Trophoblast cell (in vitro differentiated cells and primary cell): ENCODE data around the gene DIAPH3.

Source experiments
- DNase-seq, 2 donors: peaks; one replicate each; pipeline ENCODE4 v3.0.0-alpha.2; 2016
- H2AFZ ChIP-seq: 2 replicates; pipeline ENCODE4 v1.6.1; 2013; ENCODE audit warnings: low read length, moderate library complexity, mild to moderate bottlenecking; ENCODE audit not compliant: insufficient read depth, poor library complexity
- H2AK5ac ChIP-seq: 2 replicates; pipeline ENCODE4 v1.6.1; 2013; ENCODE audit warnings: mild to moderate bottlenecking, low read length
- H2BK120ac ChIP-seq: 2 replicates; pipeline ENCODE4 v1.6.1; 2013; ENCODE audit warnings: low read length, mild to moderate bottlenecking, moderate library complexity; ENCODE audit not compliant: insufficient read depth, poor library complexity
- H2BK12ac ChIP-seq: 2 replicates; pipeline ENCODE4 v1.6.1; 2013; ENCODE audit warnings: mild to moderate bottlenecking, low read length, moderate library complexity
- H2BK5ac ChIP-seq: 2 replicates; pipeline ENCODE4 v1.6.1; 2013; ENCODE audit warnings: low read length, low read depth, moderate library complexity, mild to moderate bottlenecking; ENCODE audit not compliant: poor library complexity
- H3K14ac ChIP-seq: 2 replicates; pipeline ENCODE4 v1.6.1; 2013; ENCODE audit warnings: mild to moderate bottlenecking, low read length
- H3K18ac ChIP-seq: 2 replicates; pipeline ENCODE4 v1.6.1; 2013; ENCODE audit warnings: mild to moderate bottlenecking, low read length
- H3K23ac ChIP-seq: 2 replicates; pipeline ENCODE4 v1.6.1; 2013; ENCODE audit warnings: low read length
- H3K27ac ChIP-seq: 2 replicates; pipeline ENCODE4 v1.5.1; 2013; ENCODE audit warnings: low read depth, mild to moderate bottlenecking, inconsistent platforms, low read length, moderate library complexity
- H3K27me3 ChIP-seq: 2 replicates; pipeline ENCODE4 v1.6.1; 2013; ENCODE audit warnings: inconsistent platforms, mild to moderate bottlenecking, low read length, moderate library complexity; ENCODE audit not compliant: insufficient read depth
- H3K36me3 ChIP-seq, 2 experiments: 1 replicate in 1 of 2; 2 replicates in 1 of 2; pipeline ENCODE4 v1.6.1; 2013; ENCODE audit warnings: low read length in 2 of 2, mild to moderate bottlenecking in 2 of 2, moderate library complexity in 1 of 2; ENCODE audit not compliant: insufficient read depth in 2 of 2, control insufficient read depth in 1 of 2
- H3K4ac ChIP-seq: 2 replicates; pipeline ENCODE4 v1.6.1; 2013; ENCODE audit warnings: low read depth, mild to moderate bottlenecking, low read length, moderate library complexity
- H3K4me1 ChIP-seq, 2 experiments: 1 replicate in 1 of 2; 2 replicates in 1 of 2; pipeline ENCODE4 v1.6.1; 2013; ENCODE audit warnings: low read length in 2 of 2, mild to moderate bottlenecking in 2 of 2, moderate library complexity in 1 of 2; ENCODE audit not compliant: insufficient read depth in 2 of 2, control insufficient read depth in 1 of 2
- H3K4me2 ChIP-seq: 2 replicates; pipeline ENCODE4 v1.6.1; 2013; ENCODE audit warnings: inconsistent platforms, mild to moderate bottlenecking, low read length, moderate library complexity
- H3K4me3 ChIP-seq: 2 replicates; pipeline ENCODE4 v1.5.1; 2013; ENCODE audit warnings: mild to moderate bottlenecking, low read depth, low read length, inconsistent platforms
- H3K79me1 ChIP-seq: one replicate; pipeline ENCODE4 v1.6.1; 2013; ENCODE audit warnings: low read length
- H3K79me2 ChIP-seq: 2 replicates; pipeline ENCODE4 v1.6.1; 2013; ENCODE audit warnings: low read length, mild to moderate bottlenecking; ENCODE audit not compliant: control insufficient read depth, insufficient read depth, poor library complexity
- H3K9ac ChIP-seq: 2 replicates; pipeline ENCODE4 v1.6.1; 2013; ENCODE audit warnings: mild to moderate bottlenecking, low read length
- H3K9me3 ChIP-seq: 2 replicates; pipeline ENCODE4 v1.6.1; 2013; ENCODE audit warnings: low read depth, mild to moderate bottlenecking, control low read depth, inconsistent platforms, low read length; ENCODE audit not compliant: insufficient read depth
- H4K12ac ChIP-seq: 2 replicates; pipeline ENCODE4 v1.6.1; 2013; ENCODE audit warnings: low read depth, mild to moderate bottlenecking, low read length, moderate library complexity
- H4K8ac ChIP-seq: 2 replicates; pipeline ENCODE4 v1.6.1; 2013; ENCODE audit warnings: low read depth, mild to moderate bottlenecking, low read length, moderate library complexity
- H4K91ac ChIP-seq: one replicate; pipeline ENCODE4 v1.6.1; 2013; ENCODE audit warnings: low read depth, mild to moderate bottlenecking, low read length, moderate library complexity
- WGBS: extraction: QIAGEN DNeasy Blood & Tissue Kit; methylation state at CpG from one replicate; pipeline ENCODE4 v1.1.7; 2013; ENCODE audit warnings: missing lambda C conversion rate; ENCODE audit not compliant: insufficient read length, insufficient coverage; ENCODE audit errors: extremely low coverage; 5-methylcytosine and 5-hydroxymethylcytosine counted together

Gene DIAPH3

GRCh38 chr13:59846845-59847620 is 316.7 kb downstream of the DIAPH3 start:
- Histone ChIP-seq H3K27me3 (no peaks in the 10 kb centered on the region), H4K12ac (no peak overlapping the region), H3K23ac (no peak overlapping the region), H3K36me3 (no peaks in the 10 kb centered on the region), H3K9me3 (no peaks in the 10 kb centered on the region), H3K79me1 (no peaks in the 10 kb centered on the region), H2BK120ac (no peak overlapping the region), H4K8ac (no peak overlapping the region), H2BK12ac (no peak overlapping the region), H3K14ac (no peak overlapping the region), H2BK5ac (no peak overlapping the region), H3K9ac (no peak overlapping the region), H3K27ac (no peak overlapping the region), H4K91ac (no peak overlapping the region), H3K79me2 (no peaks in the 10 kb centered on the region), H2AFZ (no peak overlapping the region), H3K18ac (no peak overlapping the region), H3K4ac (no peak overlapping the region), H3K4me1 (no peaks in the 10 kb centered on the region), H2AK5ac (no peak overlapping the region), H3K4me2 (no peak overlapping the region), H3K4me3 (no peak overlapping the region)
- DNase-seq = peak; percentile 7 to 49
- no CpG with 5 or more reads among the region's 2 CpGs for WGBS

- H3K18ac ChIP-seq = no peak overlapping the region
- DNase-seq = peak in 1 of 2 donors; percentile 43
- no peak overlapping the region for H3K23ac ChIP-seq
- no peaks in the 10 kb centered on the region for H3K27me3 ChIP-seq
- H3K4me3 ChIP-seq = no peak overlapping the region
- H2BK5ac ChIP-seq = no peak overlapping the region
- H4K8ac ChIP-seq = no peak overlapping the region
- no peak overlapping the region for H2AK5ac ChIP-seq
- no peak overlapping the region for H3K27ac ChIP-seq
- H2BK12ac ChIP-seq = no peak overlapping the region
- no peak overlapping the region for H3K4me2 ChIP-seq
- H3K4me1 ChIP-seq = no peaks in the 10 kb centered on the region
- no CpG with 5 or more reads among the region's 3 CpGs for WGBS
- H3K36me3 ChIP-seq = no peaks in the 10 kb centered on the region
- no peak overlapping the region for H2BK120ac ChIP-seq
- no peak overlapping the region for H4K12ac ChIP-seq
- no peak overlapping the region for H4K91ac ChIP-seq
- H3K14ac ChIP-seq = no peak overlapping the region
- no peaks in the 10 kb centered on the region for H3K79me2 ChIP-seq
- H3K79me1 ChIP-seq = no peaks in the 10 kb centered on the region
- H3K9me3 ChIP-seq = no peaks in the 10 kb centered on the region
- H3K9ac ChIP-seq = no peak overlapping the region
- no peak overlapping the region for H3K4ac ChIP-seq
- H2AFZ ChIP-seq = no peak overlapping the region
Measured at GRCh38 chr13:59843040-59843439, 320.7 kb downstream of the DIAPH3 start.

DNA sequence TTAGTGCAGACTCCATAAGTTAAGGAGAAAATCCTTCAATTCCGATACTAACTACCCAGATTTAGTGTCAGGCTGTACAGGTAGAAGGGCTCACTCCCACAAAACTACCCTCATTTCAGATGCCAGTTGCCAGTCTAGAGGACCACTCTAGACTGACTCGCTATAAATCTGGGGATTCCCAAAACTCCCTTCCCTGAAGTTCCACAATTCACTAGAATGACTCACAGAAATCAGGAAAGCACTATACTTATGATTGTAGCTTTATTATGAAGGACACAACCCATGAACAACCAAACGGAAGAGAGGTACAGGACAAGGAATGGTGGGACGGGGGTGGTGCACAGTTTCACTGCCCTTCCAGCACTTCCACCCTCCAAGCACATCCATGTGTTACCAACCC is 321.2 kb downstream of the DIAPH3 start:
- Histone ChIP-seq H2BK5ac (no peak overlapping the region), H4K12ac (no peak overlapping the region), H4K91ac (no peak overlapping the region), H3K27ac (no peak overlapping the region), H4K8ac (no peak overlapping the region), H3K18ac (no peak overlapping the region), H3K4me3 (no peak overlapping the region), H3K9ac (no peak overlapping the region), H3K79me2 (no peaks in the 10 kb centered on the region), H3K23ac (no peak overlapping the region), H2AFZ (no peak overlapping the region), H2AK5ac (no peak overlapping the region), H3K4ac (no peak overlapping the region), H3K79me1 (no peaks in the 10 kb centered on the region), H3K9me3 (no peaks in the 10 kb centered on the region), H3K14ac (no peak overlapping the region), H2BK12ac (no peak overlapping the region), H2BK120ac (no peak overlapping the region), H3K36me3 (no peaks in the 10 kb centered on the region), H3K27me3 (no peaks in the 10 kb centered on the region), H3K4me1 (no peaks in the 10 kb centered on the region), H3K4me2 (no peak overlapping the region)
- no peak for DNase-seq
- no CpG with 5 or more reads among the region's 4 CpGs for WGBS

- no peak for DNase-seq
- Histone ChIP-seq H2BK120ac (no peak overlapping the region), H3K9me3 (no peaks in the 10 kb centered on the region), H3K27me3 (no peaks in the 10 kb centered on the region), H3K27ac (no peak overlapping the region), H3K4me1 (no peaks in the 10 kb centered on the region), H2BK12ac (no peak overlapping the region), H2AK5ac (no peak overlapping the region), H3K79me2 (no peaks in the 10 kb centered on the region), H2BK5ac (no peak overlapping the region), H3K4me3 (no peak overlapping the region), H4K8ac (no peak overlapping the region), H4K12ac (no peak overlapping the region), H4K91ac (no peak overlapping the region), H3K4ac (no peak overlapping the region), H3K79me1 (no peaks in the 10 kb centered on the region), H3K4me2 (no peak overlapping the region), H3K14ac (no peak overlapping the region), H3K36me3 (no peaks in the 10 kb centered on the region), H2AFZ (no peak overlapping the region), H3K18ac (no peak overlapping the region), H3K23ac (no peak overlapping the region), H3K9ac (no peak overlapping the region)
- no CpG with 5 or more reads among the region's 2 CpGs for WGBS
Measured at GRCh38 chr13:59839186-59839585, 324.5 kb downstream of the DIAPH3 start.
